HG03095 (cell line): Measurements from ENCODE around the gene CRAMP1.
A peak's percentile ranks its signal among the peaks of the same experiment; 100 is the strongest.
"Not testable (repeated sequence)": the region's sequence is repeated elsewhere in the genome, so short reads cannot be mapped to it uniquely, and the experiment has no call there.

Experiments
- ATAC-seq: cut with Tn5 transposase; IDR thresholded peaks from one replicate; pipeline ENCODE4 v1.9.1; 2021; ENCODE audit warnings: moderate library complexity; ENCODE audit not compliant: unreplicated experiment

Gene CRAMP1

GRCh38 chr16:1612320-1613111 lies at the start of gene CRAMP1:
CRAMP1 (plus strand) TSS chr16:1612360; CDS start chr16:1614640, 2,280 bp downstream.
- peak; percentile 0 for ATAC-seq

GRCh38 chr16:1563786-1564185 lies 48.4 kb upstream of the CRAMP1 start:
- no peak for ATAC-seq

- no peak for ATAC-seq
Observed at GRCh38 chr16:1564325-1564724, 47.8 kb upstream of the CRAMP1 start.

- no peak for ATAC-seq
Observed at GRCh38 chr16:1565083-1565805, 46.9 kb upstream of the CRAMP1 start.

GRCh38 chr16:1567988-1568387 lies 44.2 kb upstream of the CRAMP1 start:
- ATAC-seq = no peak

- no peak for ATAC-seq
Observed at GRCh38 chr16:1571012-1571671, 41.0 kb upstream of the CRAMP1 start.

GRCh38 chr16:1572673-1573072 lies 39.5 kb upstream of the CRAMP1 start:
- ATAC-seq = no peak

- ATAC-seq = no peak
Observed at GRCh38 chr16:1573301-1573700, 38.9 kb upstream of the CRAMP1 start.

GRCh38 chr16:1575578-1575977 lies 36.6 kb upstream of the CRAMP1 start:
- ATAC-seq = no peak

- ATAC-seq = no peak
Observed at GRCh38 chr16:1579214-1579613, 32.9 kb upstream of the CRAMP1 start.

- no peak for ATAC-seq
Observed at GRCh38 chr16:1580256-1580655, 31.9 kb upstream of the CRAMP1 start.

- ATAC-seq = no peak
Observed at GRCh38 chr16:1580956-1581355, 31.2 kb upstream of the CRAMP1 start.

- no peak for ATAC-seq
Observed at GRCh38 chr16:1581804-1582203, 30.4 kb upstream of the CRAMP1 start.

- ATAC-seq = no peak
Observed at GRCh38 chr16:1583180-1583579, 29.0 kb upstream of the CRAMP1 start.

GRCh38 chr16:1584926-1585484 lies 27.2 kb upstream of the CRAMP1 start:
- ATAC-seq = no peak

GRCh38 chr16:1590366-1590765 lies 21.8 kb upstream of the CRAMP1 start:
- no peak for ATAC-seq

GRCh38 chr16:1590930-1591705 lies 21.0 kb upstream of the CRAMP1 start:
- ATAC-seq = no peak

GRCh38 chr16:1592446-1592845 lies 19.7 kb upstream of the CRAMP1 start:
- ATAC-seq = no peak

- ATAC-seq = not testable (repeated sequence)
Observed at GRCh38 chr16:1595511-1595910, 16.6 kb upstream of the CRAMP1 start.

- no peak for ATAC-seq
Observed at GRCh38 chr16:1596516-1596915, 15.6 kb upstream of the CRAMP1 start.

- ATAC-seq = no peak
Observed at GRCh38 chr16:1597154-1597553, 15.0 kb upstream of the CRAMP1 start.
